Transverse colon (tissue), 4 donors: ENCODE measurements around the gene SLAMF8.

Experiments used
- CTCF ChIP-seq, 5 experiments: fragments of 200-600 bp in 3 of 5; fragments of 450-650 bp in 2 of 5; sonication (generic) in 3 of 5; IDR thresholded peaks; 1 replicate in 2 of 5; 2 replicates in 3 of 5; pipeline ENCODE4 v1.5.1; 2016 to 2017; ENCODE audit warnings: antibody characterized with exemption in 5 of 5, inconsistent platforms in 3 of 5, mild to moderate bottlenecking in 2 of 5, moderate library complexity in 1 of 5
- POLR2A ChIP-seq: fragments of 450-650 bp; IDR thresholded peaks from one replicate; pipeline ENCODE4 v1.6.1; 2016; ENCODE audit warnings: antibody characterized with exemption, mild to moderate bottlenecking, moderate library complexity
- POLR2AphosphoS5 ChIP-seq, 3 donors: sonication (generic); formaldehyde crosslinking; IDR thresholded peaks; one replicate each; pipeline ENCODE4 v1.6.1; 2016; ENCODE audit warnings: antibody characterized with exemption in 3 of 3

- no peak for TF ChIP-seq CTCF (IDR thresholded peaks at IDR 0.05)
- no peak for TF ChIP-seq POLR2A
- no peak for TF ChIP-seq POLR2AphosphoS5 (IDR thresholded peaks at IDR 0.05)
Measured at GRCh38 chr1:159815926-159816325, 10.7 kb upstream of the SLAMF8 start.
